ENCODE data around the gene MYMK.

Gene MYMK

GRCh38 chr9:133527444-133527920, 2.7 kb upstream of the MYMK start:
- Mint-ChIP-seq H3K4me3 (no peak overlapping the region), H3K36me3 (ENCODE audit: insufficient read depth) (peaks cover 1% of the 10 kb centered on the region)
- DNase-seq (ENCODE audit: low spot score in 2 of 2): no peak

DNA sequence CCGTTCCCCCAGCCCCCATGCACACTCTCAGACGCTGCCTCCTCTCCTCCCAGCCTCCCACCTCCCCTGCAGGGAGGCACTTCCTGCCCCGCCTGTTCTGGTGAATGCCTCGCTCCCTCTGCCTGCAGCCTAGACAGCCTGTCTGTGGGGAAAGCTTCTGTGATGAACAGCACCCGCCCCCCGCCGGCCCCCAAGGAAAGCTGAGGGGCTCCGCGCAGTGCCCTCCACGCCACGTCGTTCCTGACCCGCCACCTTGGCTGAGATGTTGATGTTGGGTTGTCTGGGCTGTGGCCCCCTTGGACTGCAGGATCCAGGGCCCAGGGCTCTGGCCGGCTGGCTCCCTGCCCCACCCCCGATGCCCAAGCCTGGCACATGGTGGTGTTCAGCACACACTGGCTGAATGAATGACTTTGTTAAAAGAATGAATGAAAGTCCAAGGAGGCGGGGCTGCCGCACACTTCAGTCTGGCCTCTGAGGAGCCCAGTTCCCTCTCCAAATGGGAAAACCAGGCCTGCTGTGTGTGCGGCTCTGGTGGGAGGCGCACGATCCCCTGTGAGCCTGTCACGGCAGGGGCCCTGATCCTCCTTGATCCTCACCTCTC, 2.1 kb upstream of the MYMK start:
- Mint-ChIP-seq H3K4me3 (no peak overlapping the region), H3K9me3 (no peaks in the 10 kb centered on the region), H3K27me3 (peaks cover 48% of the 10 kb centered on the region), H3K27ac (ENCODE audit: low read depth) (no peak overlapping the region), H3K36me3 (ENCODE audit: insufficient read depth) (peaks cover 1% of the 10 kb centered on the region), H3K4me1 (no peaks in the 10 kb centered on the region)
- no peak for ATAC-seq (replicated peaks; ENCODE audit: extremely low read depth, poor library complexity, severe bottlenecking)
- DNase-seq (ENCODE audit: low spot score in 2 of 2): no peak

More at GRCh38 chr9:133527444-133527920, 2.7 kb upstream of the MYMK start:
- Mint-ChIP-seq H3K4me1 (no peaks in the 10 kb centered on the region), H3K27me3 (peaks cover 54% of the 10 kb centered on the region), H3K27ac (ENCODE audit: low read depth) (no peak overlapping the region), H3K9me3 (no peaks in the 10 kb centered on the region)
- ATAC-seq (replicated peaks; ENCODE audit: extremely low read depth, poor library complexity, severe bottlenecking): no peak

- ATAC-seq (replicated peaks; ENCODE audit: extremely low read depth, poor library complexity, severe bottlenecking): no peak
- no peaks in the 10 kb centered on the region for H3K4me1 Mint-ChIP-seq
- DNase-seq (ENCODE audit: low spot score in 2 of 2): no peak
- H3K9me3 Mint-ChIP-seq: no peaks in the 10 kb centered on the region
- H3K27me3 Mint-ChIP-seq: peaks cover 45% of the 10 kb centered on the region
- no peak overlapping the region for H3K4me3 Mint-ChIP-seq
- H3K27ac Mint-ChIP-seq (ENCODE audit: low read depth): no peak overlapping the region
- peaks cover 1% of the 10 kb centered on the region for H3K36me3 Mint-ChIP-seq (ENCODE audit: insufficient read depth)
Observed at GRCh38 chr9:133525677-133526076, 918 bp upstream of the MYMK start.

- ATAC-seq (replicated peaks; ENCODE audit: extremely low read depth, poor library complexity, severe bottlenecking) (no peak), DNase-seq (ENCODE audit: low spot score in 2 of 2) (no peak)
- Mint-ChIP-seq H3K36me3 (ENCODE audit: insufficient read depth) (peaks cover 1% of the 10 kb centered on the region), H3K27me3 (peaks cover 33% of the 10 kb centered on the region), H3K27ac (ENCODE audit: low read depth) (no peak overlapping the region), H3K4me1 (no peaks in the 10 kb centered on the region), H3K9me3 (no peaks in the 10 kb centered on the region), H3K4me3 (no peak overlapping the region)
Observed at GRCh38 chr9:133524146-133524545, 613 bp downstream of the MYMK start.

- peaks cover 1% of the 10 kb centered on the region for H3K36me3 Mint-ChIP-seq (ENCODE audit: insufficient read depth)
- H3K9me3 Mint-ChIP-seq: no peaks in the 10 kb centered on the region
- peaks cover 32% of the 10 kb centered on the region for H3K27me3 Mint-ChIP-seq
- no peak overlapping the region for H3K4me3 Mint-ChIP-seq
- ATAC-seq (replicated peaks; ENCODE audit: extremely low read depth, poor library complexity, severe bottlenecking): no peak
- no peak for DNase-seq (ENCODE audit: low spot score in 2 of 2)
- no peak overlapping the region for H3K27ac Mint-ChIP-seq (ENCODE audit: low read depth)
- no peaks in the 10 kb centered on the region for H3K4me1 Mint-ChIP-seq
Observed at GRCh38 chr9:133523106-133523505, 1.7 kb downstream of the MYMK start.

DNA sequence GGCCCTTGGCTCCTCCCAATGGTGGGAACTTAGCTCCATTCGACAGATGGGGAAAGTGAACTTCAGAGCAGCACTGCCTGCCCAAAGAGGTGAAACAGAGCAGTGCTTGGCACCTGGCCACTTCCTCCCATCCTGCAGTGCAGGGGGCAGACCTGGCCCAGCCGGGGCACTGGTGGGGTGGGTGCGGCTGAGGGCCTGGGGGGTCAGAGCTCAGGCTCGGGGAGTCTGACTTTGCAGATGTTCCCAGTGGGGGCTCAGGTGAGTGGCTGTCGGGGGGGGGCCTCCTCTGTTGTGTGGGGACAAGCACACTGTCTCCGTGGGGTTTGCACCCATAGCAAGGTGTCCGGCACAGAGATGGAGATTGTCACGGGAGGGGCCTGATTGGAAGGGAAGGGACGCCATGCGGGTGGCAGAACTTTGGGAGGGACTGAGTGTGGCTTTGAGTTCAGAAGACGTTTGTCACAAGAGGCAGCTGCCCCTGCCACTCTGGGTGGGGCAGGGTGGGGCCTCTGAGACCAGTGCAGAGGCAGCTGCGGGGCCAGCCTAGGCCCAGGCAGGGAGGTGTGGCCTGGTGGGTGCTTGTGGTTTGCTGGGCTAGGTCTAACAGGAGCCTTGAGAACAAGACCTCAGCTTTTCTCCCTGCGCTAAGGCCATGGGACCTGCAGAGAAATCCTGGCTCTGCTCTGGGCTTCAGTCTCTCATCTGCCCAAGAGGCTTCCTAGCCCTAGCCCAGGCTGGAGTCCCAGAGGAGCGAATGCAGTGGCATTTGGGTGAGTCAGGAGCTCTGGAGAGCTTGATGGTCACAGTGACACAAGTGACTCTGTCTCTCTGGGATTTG, 2.5 kb downstream of the MYMK start:
- no peak overlapping the region for H3K27ac Mint-ChIP-seq (ENCODE audit: low read depth)
- no peak for DNase-seq (ENCODE audit: low spot score in 2 of 2)
- H3K4me3 Mint-ChIP-seq: no peak overlapping the region
- ATAC-seq (replicated peaks; ENCODE audit: extremely low read depth, poor library complexity, severe bottlenecking): no peak
- no peaks in the 10 kb centered on the region for H3K4me1 Mint-ChIP-seq
- no peaks in the 10 kb centered on the region for H3K9me3 Mint-ChIP-seq
- H3K36me3 Mint-ChIP-seq (ENCODE audit: insufficient read depth): peaks cover 1% of the 10 kb centered on the region
- H3K27me3 Mint-ChIP-seq: peaks cover 26% of the 10 kb centered on the region

- ATAC-seq (replicated peaks; ENCODE audit: extremely low read depth, poor library complexity, severe bottlenecking) (no peak), DNase-seq (ENCODE audit: low spot score in 2 of 2) (no peak)
Observed at GRCh38 chr9:133521122-133522072, 3.4 kb downstream of the MYMK start.

DNA sequence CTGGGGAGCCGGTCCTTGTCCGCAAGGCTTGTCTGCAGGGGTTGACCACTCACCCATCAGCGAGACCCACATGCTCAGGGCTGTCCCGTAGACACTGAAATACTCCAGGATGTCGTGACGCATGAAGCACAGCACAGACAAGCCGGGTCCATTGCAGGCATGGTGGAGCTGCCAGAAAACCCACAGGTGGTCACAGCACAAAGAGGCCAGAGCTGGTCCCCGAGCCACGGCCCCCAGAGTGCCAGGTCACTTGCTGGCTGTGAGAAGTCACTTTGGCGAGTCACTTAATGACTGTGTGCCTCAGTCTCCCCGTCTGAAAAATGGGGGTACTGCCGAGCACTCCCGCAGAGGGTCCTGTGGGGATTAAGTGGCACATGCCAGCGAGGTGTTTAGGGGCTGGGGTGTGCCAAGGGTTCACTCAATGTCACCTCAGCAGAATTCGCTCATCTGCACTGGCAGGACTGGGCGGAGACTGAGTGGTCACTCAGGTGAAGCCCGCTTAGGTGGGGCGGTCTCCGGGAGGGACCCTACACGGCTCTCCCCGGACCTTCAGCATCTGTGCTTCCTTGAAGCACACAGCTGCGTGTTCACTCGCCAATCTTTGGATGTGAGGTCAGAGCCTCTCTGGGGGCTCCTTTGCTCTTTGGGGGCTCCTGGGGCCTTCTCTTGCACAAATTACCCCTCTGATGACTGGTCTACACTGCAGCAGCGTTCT, 4.5 kb downstream of the MYMK start:
- DNase-seq (ENCODE audit: low spot score in 2 of 2): no peak
- ATAC-seq (replicated peaks; ENCODE audit: extremely low read depth, poor library complexity, severe bottlenecking): no peak
- H3K4me3 Mint-ChIP-seq: no peak overlapping the region
- no peak overlapping the region for H3K27ac Mint-ChIP-seq (ENCODE audit: low read depth)
- H3K36me3 Mint-ChIP-seq (ENCODE audit: insufficient read depth): peaks cover 1% of the 10 kb centered on the region
- H3K4me1 Mint-ChIP-seq: no peaks in the 10 kb centered on the region
- H3K9me3 Mint-ChIP-seq: no peaks in the 10 kb centered on the region
- peaks cover 12% of the 10 kb centered on the region for H3K27me3 Mint-ChIP-seq

More at GRCh38 chr9:133521122-133522072, 3.4 kb downstream of the MYMK start:
- Mint-ChIP-seq H3K36me3 (ENCODE audit: insufficient read depth) (peaks cover 1% of the 10 kb centered on the region), H3K27me3 (peaks cover 17% of the 10 kb centered on the region), H3K4me3 (no peak overlapping the region), H3K4me1 (no peaks in the 10 kb centered on the region), H3K27ac (ENCODE audit: low read depth) (no peak overlapping the region), H3K9me3 (no peaks in the 10 kb centered on the region)

- peaks cover 12% of the 10 kb centered on the region for H3K27me3 Mint-ChIP-seq
- no peak overlapping the region for H3K27ac Mint-ChIP-seq (ENCODE audit: low read depth)
- no peak overlapping the region for H3K4me3 Mint-ChIP-seq
- H3K4me1 Mint-ChIP-seq: no peaks in the 10 kb centered on the region
- ATAC-seq (replicated peaks; ENCODE audit: extremely low read depth, poor library complexity, severe bottlenecking): no peak
- peaks cover 1% of the 10 kb centered on the region for H3K36me3 Mint-ChIP-seq (ENCODE audit: insufficient read depth)
- no peaks in the 10 kb centered on the region for H3K9me3 Mint-ChIP-seq
- DNase-seq (ENCODE audit: low spot score in 2 of 2): no peak
Observed at GRCh38 chr9:133519693-133520092, 5.1 kb downstream of the MYMK start.

GRCh38 chr9:133518706-133519449, 5.9 kb downstream of the MYMK start:
- H3K36me3 Mint-ChIP-seq (ENCODE audit: insufficient read depth): peaks cover 1% of the 10 kb centered on the region

DNA sequence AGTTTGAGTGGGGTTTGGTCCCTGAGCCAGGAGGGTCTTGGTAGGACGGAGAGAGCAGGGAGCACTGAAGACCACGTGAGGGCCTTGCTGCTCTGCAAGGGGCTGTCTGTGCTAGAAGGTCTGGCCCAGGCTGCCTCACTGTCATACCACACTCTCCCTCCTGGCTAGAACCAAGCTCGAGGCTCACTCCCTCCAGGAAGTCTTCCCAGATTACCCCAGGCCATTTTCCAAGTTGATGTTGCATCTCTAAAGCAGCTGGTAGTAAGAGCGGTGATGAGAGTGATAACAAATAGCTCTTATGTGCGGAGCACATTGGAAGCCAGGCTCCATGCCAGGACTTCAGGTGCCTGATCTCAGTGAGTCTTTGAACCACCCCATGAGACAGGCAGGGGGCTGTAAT, 6.6 kb downstream of the MYMK start:
- H3K36me3 Mint-ChIP-seq (ENCODE audit: insufficient read depth): no peaks in the 10 kb centered on the region
- H3K4me3 Mint-ChIP-seq: no peak overlapping the region
- DNase-seq (ENCODE audit: low spot score in 2 of 2) (no peak), ATAC-seq (replicated peaks; ENCODE audit: extremely low read depth, poor library complexity, severe bottlenecking) (no peak)
- no peaks in the 10 kb centered on the region for H3K4me1 Mint-ChIP-seq
- H3K9me3 Mint-ChIP-seq: no peaks in the 10 kb centered on the region
- no peak overlapping the region for H3K27ac Mint-ChIP-seq (ENCODE audit: low read depth)
- peaks cover 12% of the 10 kb centered on the region for H3K27me3 Mint-ChIP-seq

More at GRCh38 chr9:133518706-133519449, 5.9 kb downstream of the MYMK start:
- peaks cover 12% of the 10 kb centered on the region for H3K27me3 Mint-ChIP-seq
- H3K27ac Mint-ChIP-seq (ENCODE audit: low read depth): no peak overlapping the region
- no peaks in the 10 kb centered on the region for H3K4me1 Mint-ChIP-seq
- ATAC-seq (replicated peaks; ENCODE audit: extremely low read depth, poor library complexity, severe bottlenecking) (no peak), DNase-seq (ENCODE audit: low spot score in 2 of 2) (no peak)
- no peaks in the 10 kb centered on the region for H3K9me3 Mint-ChIP-seq
- H3K4me3 Mint-ChIP-seq: no peak overlapping the region
